ENCODE results near the gene TLK2.
"Not testable (repeated sequence)": the region's sequence is repeated elsewhere in the genome, so short reads cannot be mapped to it uniquely, and the experiment has no call there.

TLK2 gene

GRCh38 chr17:62587554-62587953 lies 108.9 kb downstream of the TLK2 start:
- peaks cover 28% of the 10 kb centered on the region for H3K36me3 ChIP-seq (ENCODE audit: insufficient read depth, low read length)

DNA sequence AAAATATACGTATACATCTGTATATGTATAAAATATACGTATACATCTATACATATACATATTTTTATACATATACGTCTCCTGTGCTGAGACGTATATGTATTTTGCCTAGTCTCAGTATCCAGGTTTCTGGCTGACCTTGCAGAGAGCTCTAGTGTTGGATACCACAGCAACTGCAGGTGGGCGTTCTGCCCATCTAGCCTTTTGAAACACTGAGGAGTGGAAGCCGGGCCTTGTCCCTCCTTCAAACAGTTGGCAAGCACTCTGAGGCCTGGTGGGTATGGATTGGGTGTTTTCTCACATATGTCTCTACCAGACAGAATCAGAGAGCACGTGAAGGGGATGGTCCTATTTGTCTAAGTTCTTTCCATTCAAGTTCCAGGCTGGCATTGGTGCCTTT lies 109.5 kb downstream of the TLK2 start:
- no peak overlapping the region for H3K27ac ChIP-seq (ENCODE audit: low read depth, low read length)
- H3K79me2 ChIP-seq (ENCODE audit: control insufficient read depth, insufficient read depth, low read length, unreplicated experiment), result peaks cover 8% of the 10 kb centered on the region
- H3K27me3 ChIP-seq (ENCODE audit: insufficient read depth, low read length), result no peaks in the 10 kb centered on the region
- peaks cover 24% of the 10 kb centered on the region for H3K36me3 ChIP-seq (ENCODE audit: insufficient read depth, low read length)
- no peak overlapping the region for H2AFZ ChIP-seq (ENCODE audit: low read length, unreplicated experiment)
- H3K4me3 ChIP-seq (ENCODE audit: low read depth, low read length), result no peak overlapping the region
- H3K4me1 ChIP-seq (ENCODE audit: control insufficient read depth, insufficient read depth, low read length, unreplicated experiment), result peaks cover 7% of the 10 kb centered on the region

More at GRCh38 chr17:62587554-62587953, 108.9 kb downstream of the TLK2 start:
- no peaks in the 10 kb centered on the region for H3K27me3 ChIP-seq (ENCODE audit: insufficient read depth, low read length)
- no peak overlapping the region for H3K4me3 ChIP-seq (ENCODE audit: low read depth, low read length)
- H2AFZ ChIP-seq (ENCODE audit: low read length, unreplicated experiment), result no peak overlapping the region
- peaks cover 8% of the 10 kb centered on the region for H3K79me2 ChIP-seq (ENCODE audit: control insufficient read depth, insufficient read depth, low read length, unreplicated experiment)
- no peak overlapping the region for H3K27ac ChIP-seq (ENCODE audit: low read depth, low read length)
- H3K4me1 ChIP-seq (ENCODE audit: control insufficient read depth, insufficient read depth, low read length, unreplicated experiment), result peaks cover 7% of the 10 kb centered on the region

- peaks cover 7% of the 10 kb centered on the region for H3K4me1 ChIP-seq (ENCODE audit: control insufficient read depth, insufficient read depth, low read length, unreplicated experiment)
- H3K79me2 ChIP-seq (ENCODE audit: control insufficient read depth, insufficient read depth, low read length, unreplicated experiment), result peaks cover 8% of the 10 kb centered on the region
- peaks cover 31% of the 10 kb centered on the region for H3K36me3 ChIP-seq (ENCODE audit: insufficient read depth, low read length)
- H3K27ac ChIP-seq (ENCODE audit: low read depth, low read length), result no peak overlapping the region
- no peaks in the 10 kb centered on the region for H3K27me3 ChIP-seq (ENCODE audit: insufficient read depth, low read length)
- no peak overlapping the region for H2AFZ ChIP-seq (ENCODE audit: low read length, unreplicated experiment)
- no peak overlapping the region for H3K4me3 ChIP-seq (ENCODE audit: low read depth, low read length)
Observed at GRCh38 chr17:62591333-62591732, 112.7 kb downstream of the TLK2 start.

DNA sequence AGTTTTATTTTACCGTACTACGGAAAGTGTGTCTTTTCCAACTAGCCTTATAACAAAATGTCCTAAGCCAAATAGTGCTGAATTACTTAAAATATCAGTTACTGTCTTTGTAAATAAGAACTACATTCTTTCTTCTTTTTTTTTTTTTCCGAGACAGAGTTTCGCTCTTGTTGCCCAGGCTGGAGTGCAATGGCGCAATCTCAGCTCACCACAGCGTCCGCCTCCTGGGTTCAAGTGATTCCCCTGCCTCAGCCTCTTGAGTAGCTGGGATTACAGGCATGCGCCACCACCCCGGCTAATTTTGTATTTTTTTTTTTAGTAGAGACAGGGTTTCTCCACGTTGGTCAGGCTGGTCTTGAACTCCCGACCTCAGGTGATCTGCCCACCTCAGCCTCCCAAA lies 113.2 kb downstream of the TLK2 start:
- not testable (repeated sequence) for H3K4me3 ChIP-seq (ENCODE audit: low read depth, low read length); H2AFZ ChIP-seq (ENCODE audit: low read length, unreplicated experiment); H3K27me3 ChIP-seq (ENCODE audit: insufficient read depth, low read length); H3K27ac ChIP-seq (ENCODE audit: low read depth, low read length); H3K4me1 ChIP-seq (ENCODE audit: control insufficient read depth, insufficient read depth, low read length, unreplicated experiment); H3K79me2 ChIP-seq (ENCODE audit: control insufficient read depth, insufficient read depth, low read length, unreplicated experiment)
- peaks cover 36% of the 10 kb centered on the region for H3K36me3 ChIP-seq (ENCODE audit: insufficient read depth, low read length)

DNA sequence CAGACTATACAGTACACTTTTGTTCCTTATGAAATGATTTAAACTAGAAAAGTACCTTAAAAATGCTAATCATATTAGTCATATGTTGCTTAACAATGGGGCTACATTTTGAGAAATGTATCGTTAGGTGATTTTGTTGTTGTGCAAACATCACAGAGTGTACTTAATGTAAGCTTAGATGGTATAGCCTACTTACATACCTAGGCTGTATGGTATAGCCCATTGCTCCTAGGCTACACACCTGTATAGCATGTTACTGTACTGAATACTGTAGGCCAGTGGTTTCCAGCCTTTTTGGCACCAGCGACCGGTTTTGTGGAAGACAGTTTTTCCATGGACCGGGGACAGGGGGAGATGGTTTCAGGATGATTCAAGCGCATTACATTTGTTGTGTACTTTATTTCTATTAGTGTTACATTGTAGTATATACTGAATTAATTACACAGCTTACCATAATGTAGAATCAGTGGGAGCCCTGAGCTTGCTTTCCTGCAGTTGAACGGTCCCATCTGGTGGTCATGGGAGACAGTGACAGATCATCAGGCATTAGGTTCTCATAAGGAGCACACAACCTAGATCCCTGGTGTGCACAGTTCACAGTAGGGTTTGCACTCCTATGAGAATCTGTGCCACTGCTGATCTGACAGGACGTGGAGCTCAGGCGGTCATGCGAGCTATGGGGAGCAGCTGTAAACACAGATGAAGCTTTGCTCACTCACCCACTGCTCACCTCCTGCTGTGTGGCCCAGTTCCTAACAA lies 113.9 kb downstream of the TLK2 start:
- H3K4me1 ChIP-seq (ENCODE audit: control insufficient read depth, insufficient read depth, low read length, unreplicated experiment), result peaks cover 7% of the 10 kb centered on the region
- peaks cover 8% of the 10 kb centered on the region for H3K79me2 ChIP-seq (ENCODE audit: control insufficient read depth, insufficient read depth, low read length, unreplicated experiment)
- H3K27ac ChIP-seq (ENCODE audit: low read depth, low read length), result no peak overlapping the region
- no peak overlapping the region for H2AFZ ChIP-seq (ENCODE audit: low read length, unreplicated experiment)
- H3K36me3 ChIP-seq (ENCODE audit: insufficient read depth, low read length), result peaks cover 40% of the 10 kb centered on the region
- no peak overlapping the region for H3K4me3 ChIP-seq (ENCODE audit: low read depth, low read length)
- no peaks in the 10 kb centered on the region for H3K27me3 ChIP-seq (ENCODE audit: insufficient read depth, low read length)

- peaks cover 40% of the 10 kb centered on the region for H3K36me3 ChIP-seq (ENCODE audit: insufficient read depth, low read length)
- H2AFZ ChIP-seq (ENCODE audit: low read length, unreplicated experiment), result no peak overlapping the region
- no peaks in the 10 kb centered on the region for H3K27me3 ChIP-seq (ENCODE audit: insufficient read depth, low read length)
- H3K79me2 ChIP-seq (ENCODE audit: control insufficient read depth, insufficient read depth, low read length, unreplicated experiment), result peaks cover 3% of the 10 kb centered on the region
- H3K4me3 ChIP-seq (ENCODE audit: low read depth, low read length), result no peak overlapping the region
- H3K27ac ChIP-seq (ENCODE audit: low read depth, low read length), result no peak overlapping the region
- H3K4me1 ChIP-seq (ENCODE audit: control insufficient read depth, insufficient read depth, low read length, unreplicated experiment), result peaks cover 10% of the 10 kb centered on the region
Observed at GRCh38 chr17:62595484-62595883, 116.9 kb downstream of the TLK2 start.

- Histone ChIP-seq H2AFZ (ENCODE audit: low read length, unreplicated experiment) (no peak overlapping the region), H3K79me2 (ENCODE audit: control insufficient read depth, insufficient read depth, low read length, unreplicated experiment) (peaks cover 2% of the 10 kb centered on the region), H3K27ac (ENCODE audit: low read depth, low read length) (no peak overlapping the region), H3K4me3 (ENCODE audit: low read depth, low read length) (no peak overlapping the region), H3K27me3 (ENCODE audit: insufficient read depth, low read length) (no peaks in the 10 kb centered on the region), H3K4me1 (ENCODE audit: control insufficient read depth, insufficient read depth, low read length, unreplicated experiment) (peaks cover 10% of the 10 kb centered on the region), H3K36me3 (ENCODE audit: insufficient read depth, low read length) (peaks cover 40% of the 10 kb centered on the region)
Observed at GRCh38 chr17:62596662-62597061, 118.0 kb downstream of the TLK2 start.

GRCh38 chr17:62597150-62597549 lies 118.5 kb downstream of the TLK2 start:
- peaks cover 2% of the 10 kb centered on the region for H3K79me2 ChIP-seq (ENCODE audit: control insufficient read depth, insufficient read depth, low read length, unreplicated experiment)
- no peak overlapping the region for H3K27ac ChIP-seq (ENCODE audit: low read depth, low read length)
- H2AFZ ChIP-seq (ENCODE audit: low read length, unreplicated experiment), result no peak overlapping the region
- H3K36me3 ChIP-seq (ENCODE audit: insufficient read depth, low read length), result peaks cover 44% of the 10 kb centered on the region
- H3K27me3 ChIP-seq (ENCODE audit: insufficient read depth, low read length), result no peaks in the 10 kb centered on the region
- H3K4me3 ChIP-seq (ENCODE audit: low read depth, low read length), result no peak overlapping the region
- H3K4me1 ChIP-seq (ENCODE audit: control insufficient read depth, insufficient read depth, low read length, unreplicated experiment), result peaks cover 7% of the 10 kb centered on the region

DNA sequence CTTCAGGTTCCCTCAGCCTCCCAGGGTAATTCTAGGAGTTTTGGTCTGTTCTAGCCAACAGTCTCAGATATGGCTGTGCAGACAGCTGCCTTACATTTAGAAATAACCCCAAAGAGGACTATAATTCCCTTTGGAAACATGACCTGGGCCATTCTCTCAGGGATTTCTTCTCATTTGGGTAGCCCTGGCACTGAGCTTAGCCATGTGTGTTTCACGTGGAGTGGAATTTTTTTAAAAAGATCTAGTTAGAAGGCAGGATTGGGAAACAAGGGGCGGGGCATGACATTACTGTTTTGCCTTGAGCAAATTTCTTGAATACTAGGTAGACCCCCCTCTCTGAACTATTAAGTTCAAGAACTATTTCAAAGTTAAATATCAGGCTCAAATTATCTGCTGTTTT lies 119.3 kb downstream of the TLK2 start:
- Histone ChIP-seq H2AFZ (ENCODE audit: low read length, unreplicated experiment) (no peak overlapping the region), H3K79me2 (ENCODE audit: control insufficient read depth, insufficient read depth, low read length, unreplicated experiment) (peaks cover 2% of the 10 kb centered on the region), H3K4me3 (ENCODE audit: low read depth, low read length) (no peak overlapping the region), H3K4me1 (ENCODE audit: control insufficient read depth, insufficient read depth, low read length, unreplicated experiment) (peaks cover 3% of the 10 kb centered on the region), H3K27ac (ENCODE audit: low read depth, low read length) (no peak overlapping the region), H3K27me3 (ENCODE audit: insufficient read depth, low read length) (no peaks in the 10 kb centered on the region), H3K36me3 (ENCODE audit: insufficient read depth, low read length) (peaks cover 48% of the 10 kb centered on the region)

GRCh38 chr17:62599964-62600657 lies 121.5 kb downstream of the TLK2 start:
- Histone ChIP-seq H3K4me3 (ENCODE audit: low read depth, low read length) (no peak overlapping the region), H3K79me2 (ENCODE audit: control insufficient read depth, insufficient read depth, low read length, unreplicated experiment) (peaks cover 2% of the 10 kb centered on the region), H2AFZ (ENCODE audit: low read length, unreplicated experiment) (no peak overlapping the region), H3K27ac (ENCODE audit: low read depth, low read length) (no peak overlapping the region), H3K27me3 (ENCODE audit: insufficient read depth, low read length) (no peaks in the 10 kb centered on the region), H3K4me1 (ENCODE audit: control insufficient read depth, insufficient read depth, low read length, unreplicated experiment) (peaks cover 3% of the 10 kb centered on the region), H3K36me3 (ENCODE audit: insufficient read depth, low read length) (peaks cover 38% of the 10 kb centered on the region)

- Histone ChIP-seq H3K27me3 (ENCODE audit: insufficient read depth, low read length) (no peaks in the 10 kb centered on the region), H3K36me3 (ENCODE audit: insufficient read depth, low read length) (peaks cover 33% of the 10 kb centered on the region)
Observed at GRCh38 chr17:62600805-62601204, 122.2 kb downstream of the TLK2 start.

More at GRCh38 chr17:62600805-62601204, 122.2 kb downstream of the TLK2 start:
- Histone ChIP-seq H3K27ac (ENCODE audit: low read depth, low read length) (no peak overlapping the region), H3K4me1 (ENCODE audit: control insufficient read depth, insufficient read depth, low read length, unreplicated experiment) (peaks cover 3% of the 10 kb centered on the region), H2AFZ (ENCODE audit: low read length, unreplicated experiment) (no peak overlapping the region), H3K79me2 (ENCODE audit: control insufficient read depth, insufficient read depth, low read length, unreplicated experiment) (peaks cover 2% of the 10 kb centered on the region), H3K4me3 (ENCODE audit: low read depth, low read length) (no peak overlapping the region)
